Measurements from ENCODE around the gene GPSM3. TPM values are rescaled to one million over a fixed set of nuclear protein-coding genes. Genes with fewer than 3 reads are reported as not detected.
A peak's percentile ranks its signal among the peaks of the same experiment; 100 is the strongest.

Gene GPSM3
- total RNA-seq: 10 to 100 TPM in 1 of 6 donors, 1 to 10 TPM in 3, under 1 TPM in 2; 0.59 to 10.1 (median 2.9) TPM
- polyA plus RNA-seq: 1 to 10 TPM; 5.2 to 5.4 TPM

- H3K4me3 ChIP-seq: peak within 1 kb of the TSS in 1 of 4 donors; percentile 71
- TF ChIP-seq CTCF (IDR thresholded peaks at IDR 0.05): no peak
- H3K9me3 ChIP-seq: no peaks in the 10 kb centered on the region
- H3K4me1 ChIP-seq: peaks cover 0 to 18% (median 6%) of the 10 kb centered on the region in 3 donors
- no peaks in the 10 kb centered on the region for H3K27me3 ChIP-seq
- ATAC-seq (no peak), FAIRE-seq (no peak), DNase-seq (peak in 1 of 6 donors; percentile 54)
- intact Hi-C loops (cut with DNase I): no loop called here
- H3K36me3 ChIP-seq: no peaks in the 10 kb centered on the region
- peak within 1 kb of the TSS in 2 of 4 donors; percentile 71 to 92 for H3K27ac ChIP-seq
- 49 to 56% methylated on average over 4 to 5 of the region's 5 CpGs for WGBS, 2 donors
Measured at GRCh38 chr6:32192608-32193039, at the start of gene GPSM3. Gene GPSM3 (minus strand): TSS chr6:32192643. CDS start chr6:32192513, 130 bp downstream.

GRCh38 chr6:32240686-32241085, 48.2 kb upstream of the GPSM3 start:
- H3K4me1 ChIP-seq: no peaks in the 10 kb centered on the region
- DNase-seq (no peak), FAIRE-seq (no peak), ATAC-seq (no peak)
- 76 to 77% methylated on average over 1 of the region's 1 CpG for WGBS, 2 donors
- H3K27me3 ChIP-seq: no peaks in the 10 kb centered on the region
- H3K9me3 ChIP-seq: no peaks in the 10 kb centered on the region
- H3K36me3 ChIP-seq: no peaks in the 10 kb centered on the region
- no peak overlapping the region for H3K27ac ChIP-seq
- no peak for TF ChIP-seq CTCF (IDR thresholded peaks at IDR 0.05)
- intact Hi-C loops (cut with DNase I): loop anchor here in 1 of 3 donors (10.0 kb wide), 2 partner anchors 154 to 554 kb away; no protein-coding TSS in a partner anchor
- no peak overlapping the region for H3K4me3 ChIP-seq

GRCh38 chr6:32239462-32239861, 47.0 kb upstream of the GPSM3 start:
- WGBS, 2 donors: 70 to 71% methylated on average over 2 of the region's 2 CpGs
- no peak for FAIRE-seq

GRCh38 chr6:32234934-32235333, 42.5 kb upstream of the GPSM3 start:
- Histone ChIP-seq H3K9me3 (no peaks in the 10 kb centered on the region), H3K4me1 (no peaks in the 10 kb centered on the region), H3K27ac (no peak overlapping the region), H3K4me3 (no peak overlapping the region), H3K27me3 (no peaks in the 10 kb centered on the region), H3K36me3 (no peaks in the 10 kb centered on the region)
- ATAC-seq: no peak
- TF ChIP-seq CTCF (IDR thresholded peaks at IDR 0.05): no peak
- 36 to 50% methylated on average over 4 of the region's 4 CpGs for WGBS, 2 donors
- intact Hi-C loops (cut with DNase I): no loop called here
- DNase-seq: no peak
- no peak for FAIRE-seq

More at GRCh38 chr6:32239462-32239861, 47.0 kb upstream of the GPSM3 start:
- no peaks in the 10 kb centered on the region for H3K9me3 ChIP-seq
- H3K36me3 ChIP-seq: no peaks in the 10 kb centered on the region
- no peak for TF ChIP-seq CTCF (IDR thresholded peaks at IDR 0.05)
- no peaks in the 10 kb centered on the region for H3K4me1 ChIP-seq
- ATAC-seq (no peak), DNase-seq (no peak)
- no peak overlapping the region for H3K4me3 ChIP-seq
- intact Hi-C loops (cut with DNase I): no loop called here
- H3K27me3 ChIP-seq: no peaks in the 10 kb centered on the region
- no peak overlapping the region for H3K27ac ChIP-seq

GRCh38 chr6:32226434-32226833, 34.0 kb upstream of the GPSM3 start:
- H3K4me3 ChIP-seq: no peak overlapping the region
- H3K9me3 ChIP-seq: no peaks in the 10 kb centered on the region
- no peak for TF ChIP-seq CTCF (IDR thresholded peaks at IDR 0.05)
- 93 to 94% methylated on average over 7 of the region's 7 CpGs for WGBS, 2 donors
- H3K27me3 ChIP-seq: no peaks in the 10 kb centered on the region
- intact Hi-C loops (cut with DNase I): no loop called here
- ATAC-seq (no peak), DNase-seq (no peak), FAIRE-seq (no peak)
- no peak overlapping the region for H3K27ac ChIP-seq
- H3K4me1 ChIP-seq: no peaks in the 10 kb centered on the region
- no peaks in the 10 kb centered on the region for H3K36me3 ChIP-seq
